Inflammatory macrophage treated with lipopolysaccharide for 4 hours (primary cell): ENCODE data around the gene LMTK2.

Source experiments
- DNase-seq: peaks from one replicate; pipeline ENCODE4 v3.0.0-alpha.2; 2020

The LMTK2 gene

GRCh38 chr7:98240961-98241673 lies 134.5 kb downstream of the LMTK2 start:
- peak; percentile 36 for DNase-seq

GRCh38 chr7:98241674-98242241 lies 135.1 kb downstream of the LMTK2 start:
- no peak for DNase-seq

- DNase-seq: no peak
Observed at GRCh38 chr7:98242342-98242741, 135.7 kb downstream of the LMTK2 start.

- DNase-seq: no peak
Observed at GRCh38 chr7:98242934-98243333, 136.3 kb downstream of the LMTK2 start.

GRCh38 chr7:98244871-98245270 lies 138.2 kb downstream of the LMTK2 start:
- DNase-seq: no peak

- DNase-seq: no peak
Observed at GRCh38 chr7:98248156-98248555, 141.5 kb downstream of the LMTK2 start.

- DNase-seq: peak; percentile 69
Observed at GRCh38 chr7:98249106-98249505, 142.4 kb downstream of the LMTK2 start.

GRCh38 chr7:98250789-98251188 lies 144.1 kb downstream of the LMTK2 start:
- no peak for DNase-seq

- DNase-seq: no peak
Observed at GRCh38 chr7:98251231-98251600, 144.6 kb downstream of the LMTK2 start.

GRCh38 chr7:98251601-98252424 lies 145.2 kb downstream of the LMTK2 start, which contains the start of gene TECPR1:
TECPR1 (minus strand) TSS chr7:98252232; CDS start chr7:98246146, 6,086 bp downstream.
- DNase-seq: peak; percentile 95

- peak; percentile 22 for DNase-seq
Observed at GRCh38 chr7:98252425-98253054, 145.9 kb downstream of the LMTK2 start.

- no peak for DNase-seq
Observed at GRCh38 chr7:98254516-98254915, 147.9 kb downstream of the LMTK2 start.

- peak; percentile 41 for DNase-seq
Observed at GRCh38 chr7:98254951-98255610, 148.4 kb downstream of the LMTK2 start.

- no peak for DNase-seq
Observed at GRCh38 chr7:98256431-98256830, 149.8 kb downstream of the LMTK2 start.

- DNase-seq: no peak
Observed at GRCh38 chr7:98257701-98258100, 151.0 kb downstream of the LMTK2 start.
